ENCODE data around the gene GREB1.

GREB1 gene

DNA sequence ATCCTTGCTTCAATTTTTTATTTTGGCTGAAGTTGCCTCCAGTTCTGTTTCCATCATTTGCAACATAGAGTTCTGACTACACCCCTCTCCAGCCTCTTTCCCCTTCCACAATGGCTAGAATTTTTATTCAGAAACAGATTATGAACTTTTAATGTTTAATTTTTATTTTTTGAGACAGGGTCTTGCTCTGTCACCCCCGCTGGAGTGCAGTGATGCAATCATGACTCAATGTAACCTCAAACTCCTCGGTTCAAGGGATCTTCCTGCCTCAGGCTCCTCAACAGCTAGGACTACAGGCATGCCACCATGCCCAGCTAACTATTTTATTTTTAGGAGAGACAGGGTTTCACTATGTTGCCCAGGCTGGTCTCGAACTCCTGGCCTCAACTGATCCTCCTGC lies 133.3 kb downstream of the GREB1 start:
- DNase-seq (ENCODE audit: low spot score), result no peak

DNA sequence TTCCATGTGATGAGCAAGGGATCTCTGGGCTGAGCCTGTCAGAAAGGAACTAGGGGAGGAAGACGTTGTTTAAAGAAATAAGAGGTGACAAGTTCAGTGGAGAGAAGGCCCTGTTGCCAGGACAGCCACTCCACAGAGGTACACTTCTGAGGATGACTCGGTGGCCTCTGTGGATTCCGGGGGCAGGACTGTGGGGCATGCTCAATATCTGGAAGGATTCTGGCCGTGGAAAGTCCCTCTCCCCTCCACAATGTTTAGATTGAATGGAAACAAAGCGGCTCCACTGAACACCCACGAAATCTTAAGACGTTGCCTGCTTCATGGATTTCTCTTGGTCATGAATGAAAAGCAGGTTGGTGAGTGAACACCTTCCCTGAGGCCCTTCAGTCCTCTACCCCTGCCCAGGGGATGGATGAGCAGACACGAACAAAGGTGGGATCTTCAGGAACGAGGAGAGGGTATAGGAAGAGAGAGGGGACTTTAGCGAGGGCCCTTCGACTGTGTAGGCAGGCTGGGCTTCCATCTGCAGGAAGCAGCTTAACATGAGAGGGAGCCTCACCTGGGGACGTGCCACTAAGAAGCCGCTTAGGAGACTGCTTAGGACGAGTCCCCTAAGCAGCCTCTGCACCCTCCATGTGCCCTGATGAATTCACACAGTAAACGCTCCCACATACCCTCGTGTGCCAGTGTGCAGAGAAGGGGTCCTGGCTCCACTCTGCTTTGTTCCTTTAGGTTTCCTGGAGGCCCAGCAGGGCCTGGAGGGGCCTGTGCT lies 134.2 kb downstream of the GREB1 start:
- DNase-seq (ENCODE audit: low spot score), result no peak

DNA sequence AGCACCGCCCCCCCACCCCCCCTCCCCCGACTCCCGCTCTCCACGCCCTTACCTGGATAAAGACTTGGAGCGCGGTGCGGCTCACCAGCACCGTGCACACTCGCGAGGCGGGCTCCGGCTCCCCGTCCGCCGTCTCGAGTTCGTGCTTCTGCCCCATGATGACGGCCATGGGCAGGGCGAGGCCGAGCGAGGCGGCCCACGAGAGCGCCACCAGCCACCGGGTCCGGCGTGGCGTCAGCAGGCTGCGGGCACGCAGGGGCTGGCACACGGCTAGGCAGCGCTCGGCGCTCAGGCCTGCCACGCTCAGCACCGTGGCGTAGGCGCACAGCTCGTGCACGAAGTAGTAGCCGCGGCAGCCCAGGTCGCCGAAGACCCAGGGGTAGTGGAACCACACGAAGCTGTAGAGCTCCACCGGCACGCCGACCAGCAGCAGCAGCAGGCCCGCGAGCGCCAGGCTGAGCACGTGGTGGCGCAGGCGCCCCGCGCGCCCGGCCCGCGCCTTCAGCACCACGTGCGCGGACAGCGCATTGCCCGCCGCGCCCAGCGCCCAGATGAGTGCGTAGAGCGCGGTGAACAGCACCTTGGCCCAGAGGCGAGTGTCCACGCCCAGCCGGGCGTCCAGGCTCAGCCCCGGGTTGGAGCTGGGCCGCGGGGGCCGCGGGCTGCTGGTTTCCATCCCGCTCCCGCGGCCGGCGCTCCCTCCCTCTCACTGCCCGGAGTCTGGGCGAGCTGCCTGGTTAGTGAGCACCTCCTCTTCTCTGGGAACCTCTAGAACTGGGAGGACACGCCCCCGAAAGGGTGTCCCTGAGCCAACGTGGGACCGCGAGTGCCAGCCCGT lies 135.8 kb downstream of the GREB1 start, which contains the start of gene NTSR2:
Gene NTSR2, minus strand, starts transcription at position 742 of the 838 bp plus-strand sequence. Its CDS starts 66 bp downstream, at position 676.
- peak; percentile 46 for DNase-seq (ENCODE audit: low spot score)

DNA sequence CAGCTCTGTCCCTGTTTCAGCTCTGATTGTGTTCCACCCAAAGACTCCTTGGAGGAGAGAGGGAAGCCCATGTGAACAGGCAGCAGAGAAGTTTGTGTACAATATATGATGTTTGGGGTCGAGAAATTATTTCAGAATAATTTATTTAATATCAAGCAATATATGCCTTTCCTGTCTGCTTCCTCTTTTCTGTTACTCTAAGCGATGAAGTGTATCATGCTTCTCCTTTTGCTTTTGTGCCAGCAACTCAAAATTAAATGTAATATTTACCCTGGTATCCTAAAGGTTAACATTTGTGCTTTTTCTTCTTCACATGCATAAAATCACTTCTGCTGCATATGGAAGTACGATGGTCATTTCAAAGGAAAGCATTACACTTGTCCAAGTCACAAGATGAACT lies 138.6 kb downstream of the GREB1 start:
- no peak for DNase-seq (ENCODE audit: low spot score)

DNA sequence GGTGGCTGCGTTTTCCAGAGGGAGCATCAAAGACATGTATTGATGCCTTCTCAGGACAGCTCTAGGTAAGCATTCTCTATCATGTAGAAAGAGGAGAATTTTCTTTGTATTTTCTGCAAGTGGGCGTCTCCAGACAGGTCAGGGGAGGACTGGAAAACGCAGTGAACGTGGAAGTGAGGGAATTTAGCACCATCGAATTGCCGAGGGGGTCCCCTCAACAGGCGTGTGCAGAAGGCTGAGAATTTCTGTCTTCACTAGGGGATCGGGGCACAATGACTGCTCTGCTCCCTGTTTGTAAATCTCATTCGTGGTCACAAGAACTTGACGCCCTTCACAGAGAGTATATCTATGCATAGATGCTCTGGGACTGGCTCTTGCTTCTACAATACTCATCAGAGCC lies 141.1 kb downstream of the GREB1 start:
- DNase-seq (ENCODE audit: low spot score), result no peak

DNA sequence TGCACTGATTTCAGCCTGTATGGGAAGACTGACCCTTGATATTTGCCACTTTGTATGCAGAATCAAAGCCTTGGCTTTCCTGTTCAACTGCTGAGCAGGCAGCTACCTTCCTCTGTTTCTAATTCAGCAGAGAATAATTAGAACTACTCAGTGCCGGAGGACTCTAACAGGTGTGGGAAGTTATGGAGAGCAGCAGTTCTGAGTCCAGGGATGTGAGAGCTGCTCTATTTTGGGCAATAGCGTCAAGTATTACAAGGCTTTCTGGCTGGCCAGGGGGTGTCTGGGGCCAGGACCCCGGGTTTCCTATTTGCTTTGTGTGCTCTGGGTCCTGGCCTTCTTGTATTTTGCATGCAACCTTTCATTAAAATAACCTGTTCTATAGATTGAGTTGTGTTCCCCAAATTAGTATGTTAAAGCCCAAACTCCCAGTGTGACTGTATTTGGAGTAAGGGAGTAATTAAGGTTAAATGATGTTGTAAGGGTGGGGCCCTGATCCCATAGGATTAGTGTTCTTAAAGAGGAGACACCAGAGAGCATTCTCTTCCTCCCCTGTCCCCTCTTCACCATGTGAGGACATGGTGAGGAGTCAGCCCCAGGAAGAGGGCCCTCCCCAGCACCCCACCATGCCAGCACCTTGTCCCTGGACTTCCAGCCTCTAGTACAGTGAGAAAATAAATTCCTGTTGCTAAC lies 141.7 kb downstream of the GREB1 start:
- DNase-seq (ENCODE audit: low spot score), result no peak

DNA sequence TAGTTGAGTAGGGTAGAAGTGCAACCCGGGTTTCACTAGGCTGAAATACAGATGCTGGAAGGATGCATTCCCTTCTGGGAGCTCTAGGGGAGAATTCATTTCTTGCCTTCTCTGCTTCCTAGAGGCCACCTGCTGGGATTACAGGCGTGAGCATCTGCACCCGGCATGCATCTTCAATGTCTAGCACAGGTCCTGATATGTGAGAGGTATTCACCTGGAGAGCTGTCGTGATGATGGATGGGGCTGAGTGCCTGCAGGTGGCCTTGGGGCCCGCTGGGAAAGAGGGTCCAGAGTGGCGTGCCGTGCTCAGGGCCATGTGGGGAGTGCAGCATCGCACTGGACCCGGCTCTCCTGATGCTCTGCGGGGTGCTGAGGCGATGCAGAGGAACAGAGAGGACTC lies 142.8 kb downstream of the GREB1 start:
- DNase-seq (ENCODE audit: low spot score), result no peak

DNA sequence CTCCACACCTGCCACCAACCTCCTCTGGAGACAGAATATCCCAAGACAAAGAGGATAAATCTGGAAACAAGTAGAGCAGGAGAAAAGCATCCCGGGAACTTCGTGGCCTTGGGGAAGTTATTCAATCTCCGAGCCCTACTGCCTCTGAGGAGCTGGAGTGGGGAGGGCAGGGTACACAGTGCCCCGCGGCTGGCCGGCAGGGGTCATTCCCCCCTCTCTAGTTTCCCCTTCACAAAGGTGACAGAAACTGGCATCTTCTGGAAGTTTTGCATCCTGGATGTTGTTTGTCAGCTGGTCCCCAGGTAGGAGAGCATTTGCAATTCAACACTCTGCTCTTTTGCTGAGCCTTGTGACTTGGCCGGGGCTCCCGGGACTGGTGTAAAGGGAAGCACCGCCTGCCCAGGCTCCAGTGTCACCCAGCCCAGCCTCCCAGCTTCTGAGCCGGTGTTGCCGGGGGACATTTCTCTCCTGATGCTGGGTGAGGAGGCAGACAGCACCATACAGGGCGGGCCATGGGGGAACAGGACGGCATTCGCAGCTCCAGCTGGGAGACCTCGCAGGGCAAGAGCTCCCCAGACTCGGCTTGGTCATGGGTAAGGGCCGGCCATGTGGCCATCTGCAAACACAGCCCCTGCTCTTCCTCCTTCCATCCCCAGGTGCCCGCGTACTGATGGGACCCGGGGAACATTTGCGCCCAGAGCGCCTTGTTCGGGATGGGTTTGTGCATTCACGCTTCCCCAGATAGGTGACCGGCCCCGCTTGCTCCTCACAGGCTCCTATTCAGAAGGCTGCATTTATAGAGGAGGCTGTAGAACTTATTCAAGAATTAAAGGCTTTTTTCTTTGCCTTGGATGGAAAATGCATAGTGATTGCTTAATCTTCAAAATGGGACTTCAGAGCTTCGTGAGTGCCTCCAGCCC lies 143.6 kb downstream of the GREB1 start:
- no peak for DNase-seq (ENCODE audit: low spot score)

DNA sequence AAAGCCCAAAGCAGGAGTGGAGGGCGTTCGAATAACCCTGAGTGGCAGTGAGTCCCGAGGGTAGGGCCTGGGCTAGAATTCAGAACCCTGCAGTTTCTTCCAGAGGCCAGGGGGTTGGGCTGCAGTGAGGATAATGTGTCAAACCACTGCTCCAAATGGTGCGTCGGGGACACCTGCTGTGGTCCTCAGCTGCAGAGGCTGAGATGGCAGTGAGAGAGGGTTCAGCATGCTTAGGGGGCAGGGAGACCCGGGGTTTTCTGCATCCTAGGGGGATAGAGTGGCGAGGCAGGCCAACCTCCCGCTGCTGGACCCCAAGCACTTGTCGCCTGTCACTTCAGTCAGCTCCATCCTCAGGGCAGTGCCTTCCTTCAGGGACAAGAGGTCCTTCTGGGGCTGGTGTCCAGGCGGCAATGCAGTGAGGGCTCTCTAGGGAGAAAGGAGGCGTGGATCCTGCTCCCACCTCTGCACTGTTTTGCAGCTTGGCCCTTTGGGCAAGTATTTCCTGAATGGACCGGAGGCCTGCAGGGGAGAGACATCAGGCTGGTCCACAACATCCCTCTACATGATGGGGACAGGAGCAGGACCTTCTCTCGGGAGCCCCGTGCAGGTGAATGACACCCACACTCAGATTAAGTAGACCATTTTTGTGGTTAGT lies 144.6 kb downstream of the GREB1 start:
- DNase-seq (ENCODE audit: low spot score), result no peak

DNA sequence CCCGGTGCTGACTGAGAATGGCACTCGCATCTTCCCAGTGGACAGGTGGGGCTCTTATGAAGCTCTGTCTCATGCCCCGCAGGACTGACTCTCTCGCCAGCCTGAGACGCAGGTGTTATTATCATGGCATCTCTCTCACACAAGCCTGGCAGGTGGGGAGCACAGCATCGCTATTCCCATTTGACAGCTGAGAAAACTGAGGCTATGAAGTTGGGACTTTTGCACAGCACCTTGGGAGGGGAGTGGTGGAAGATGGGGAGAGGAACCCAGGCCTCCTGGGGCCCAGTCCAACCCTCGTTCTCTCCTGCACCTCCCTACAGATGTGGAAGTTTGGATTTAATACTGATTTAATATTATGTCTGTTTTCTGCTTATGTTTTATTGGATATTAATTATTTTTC lies 145.2 kb downstream of the GREB1 start:
- DNase-seq (ENCODE audit: low spot score), result no peak

DNA sequence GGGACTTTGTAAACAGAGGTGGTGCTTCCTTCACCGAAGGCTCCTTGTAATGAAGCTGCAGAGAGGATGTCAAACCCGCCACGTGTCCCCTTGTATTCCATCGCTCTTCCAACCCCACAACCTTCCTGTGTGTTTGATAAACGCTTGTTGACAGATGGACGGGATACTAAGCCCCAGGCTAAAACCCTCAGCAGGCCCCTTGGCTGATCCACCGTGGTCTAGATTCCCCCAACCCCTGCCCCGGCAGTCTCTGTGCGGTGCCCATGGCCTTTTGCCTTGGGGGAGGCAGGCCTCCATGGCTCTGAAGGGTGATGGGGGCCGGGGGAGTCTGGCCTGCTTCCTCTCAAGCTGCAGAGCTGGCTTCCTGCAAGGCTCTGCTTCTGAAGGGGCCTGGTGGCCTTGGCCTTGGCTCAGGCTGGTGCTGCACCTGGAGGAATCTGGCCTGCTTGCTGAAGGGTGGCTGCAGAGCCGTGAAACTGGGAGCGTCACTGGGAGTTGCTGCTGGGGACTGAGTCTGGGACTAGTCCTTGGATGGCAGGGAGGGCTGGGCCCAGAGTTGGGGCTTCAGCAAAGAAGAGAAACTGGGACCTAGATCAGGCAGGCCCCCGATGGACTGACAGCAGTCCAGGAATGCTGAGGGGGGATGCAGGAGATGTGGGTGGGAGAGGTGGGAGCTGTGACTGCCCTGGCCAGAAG lies 145.8 kb downstream of the GREB1 start:
- no peak for DNase-seq (ENCODE audit: low spot score)

DNA sequence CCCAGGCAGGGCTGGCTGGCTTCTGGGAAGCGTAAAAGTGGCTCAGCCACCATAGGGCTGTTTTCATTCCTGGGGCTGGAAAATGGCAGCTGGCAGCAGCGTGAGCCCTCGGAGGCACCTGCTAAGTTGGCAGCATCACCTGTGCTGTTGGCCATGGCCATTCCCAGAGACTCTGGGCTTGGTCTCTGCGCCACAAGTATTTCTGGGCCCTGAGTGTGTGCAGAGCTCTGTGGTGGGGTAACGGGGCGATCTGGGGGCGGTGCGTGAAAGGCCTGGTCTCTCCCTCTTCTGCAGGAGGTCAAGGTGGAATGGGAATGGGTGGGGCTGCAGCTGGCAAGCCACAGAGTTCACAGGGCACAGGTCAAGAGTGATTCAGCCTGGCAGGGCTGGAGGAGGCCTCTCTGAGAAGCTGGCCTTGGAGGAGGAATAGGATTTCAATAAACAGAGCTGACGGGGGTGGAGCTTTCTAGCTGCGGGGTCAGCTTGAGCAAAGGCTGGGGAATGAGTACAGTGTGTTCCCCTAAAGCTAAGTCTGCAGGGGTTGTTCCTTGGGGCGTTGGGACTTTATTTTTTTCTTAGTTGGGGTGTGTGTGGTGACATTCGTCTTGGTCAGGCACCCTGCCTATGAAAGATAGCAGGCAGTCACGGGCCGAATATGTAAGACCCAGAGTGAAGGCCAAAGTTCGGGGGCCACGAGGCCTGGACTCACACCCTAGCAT lies 146.5 kb downstream of the GREB1 start:
- no peak for DNase-seq (ENCODE audit: low spot score)

DNA sequence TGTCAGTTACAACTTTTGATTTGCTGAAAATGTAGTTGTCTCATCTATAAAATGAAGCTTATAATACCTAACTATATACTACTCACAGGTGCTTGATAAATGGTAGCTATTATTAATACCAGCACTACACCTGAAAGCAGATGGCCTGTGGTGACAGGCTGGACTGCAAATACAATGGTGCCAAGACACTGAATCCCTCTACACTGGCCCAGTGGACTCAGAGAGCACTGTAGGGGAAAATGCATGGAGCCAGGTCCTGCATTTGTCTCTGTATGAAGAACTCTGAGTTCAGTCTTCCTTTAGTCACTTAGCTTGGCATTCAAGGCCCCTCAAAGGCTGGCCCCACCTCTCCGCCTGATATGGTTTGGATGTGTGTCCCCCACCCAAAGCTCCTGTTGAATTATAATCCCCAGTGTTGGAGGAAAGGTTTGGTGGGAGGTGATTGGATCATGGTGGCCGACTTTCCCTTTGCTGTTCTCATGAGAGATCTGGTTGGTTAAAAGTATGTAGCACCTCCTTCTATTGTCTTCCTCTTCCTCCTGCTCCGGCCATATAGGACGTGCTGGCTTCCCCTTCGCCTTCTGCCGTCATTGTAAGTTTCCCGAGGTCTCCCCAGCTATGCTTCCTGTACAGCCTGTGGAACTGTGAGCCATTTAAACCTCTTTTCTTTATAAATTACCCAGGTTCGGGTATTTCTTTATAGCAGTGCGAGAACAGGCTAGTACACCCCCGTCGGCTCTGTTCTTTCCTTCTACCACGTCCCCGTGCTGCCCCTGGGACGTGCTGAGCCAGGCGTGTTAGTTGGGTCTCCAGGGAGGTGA lies 147.3 kb downstream of the GREB1 start:
- no peak for DNase-seq (ENCODE audit: low spot score)

DNA sequence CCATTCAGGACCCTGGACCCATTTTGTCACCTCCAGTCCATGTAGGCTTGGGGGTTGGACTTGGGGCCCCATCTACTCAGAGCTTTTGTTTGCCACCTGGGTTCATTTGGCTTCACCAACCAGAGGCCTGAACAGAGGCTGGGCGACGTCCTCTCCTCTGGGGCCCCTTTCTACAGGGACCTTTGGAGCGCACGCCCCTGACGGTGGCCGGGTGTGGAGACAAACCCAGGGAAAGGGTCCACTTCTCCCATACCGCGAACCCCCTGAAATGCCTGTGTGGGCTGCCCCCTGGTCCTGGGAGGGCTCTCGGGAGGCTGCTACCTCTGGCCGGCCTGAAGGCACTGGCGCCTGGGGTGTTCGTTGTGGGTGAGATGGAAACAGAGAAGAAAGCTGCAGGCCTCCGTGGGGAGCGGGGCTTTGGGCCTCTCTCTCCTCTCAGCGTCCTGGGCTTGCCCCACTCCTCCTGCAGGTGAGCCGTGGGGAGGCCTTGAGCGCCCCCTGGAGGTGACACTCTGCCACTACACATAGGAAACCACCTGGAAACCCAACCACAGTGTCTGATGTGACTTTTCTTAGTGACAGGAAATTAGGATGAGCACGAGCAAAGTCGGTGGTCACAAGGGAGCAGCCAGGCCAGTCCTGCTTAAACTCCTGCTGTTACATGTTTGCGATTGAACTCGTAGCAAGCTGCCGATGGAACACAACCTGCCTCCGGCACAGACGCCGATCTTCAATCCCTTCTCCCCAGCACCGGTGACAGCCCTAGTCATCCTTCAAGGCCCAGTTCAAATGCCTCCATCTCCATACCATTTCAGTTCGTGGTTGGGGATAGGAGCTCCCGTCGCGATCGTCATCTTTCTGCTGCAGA lies 148.1 kb downstream of the GREB1 start:
- peak; percentile 63 for DNase-seq (ENCODE audit: low spot score)

DNA sequence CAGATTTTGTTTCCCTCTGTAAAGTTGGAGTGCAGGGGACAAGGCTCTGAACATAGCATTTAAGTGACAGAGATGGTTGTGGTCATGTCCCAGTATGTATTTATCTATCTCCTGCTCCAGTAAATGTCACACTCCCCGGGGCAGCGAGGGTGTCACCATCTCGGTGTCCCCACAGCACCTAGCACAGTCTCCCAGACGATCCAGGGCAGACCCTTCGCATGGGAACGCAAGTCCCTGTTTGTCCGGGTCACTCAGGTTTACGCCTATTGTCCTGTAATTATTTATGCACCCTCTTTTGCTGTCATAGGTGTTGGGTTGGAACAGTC lies 148.7 kb downstream of the GREB1 start:
- no peak for DNase-seq (ENCODE audit: low spot score)

DNA sequence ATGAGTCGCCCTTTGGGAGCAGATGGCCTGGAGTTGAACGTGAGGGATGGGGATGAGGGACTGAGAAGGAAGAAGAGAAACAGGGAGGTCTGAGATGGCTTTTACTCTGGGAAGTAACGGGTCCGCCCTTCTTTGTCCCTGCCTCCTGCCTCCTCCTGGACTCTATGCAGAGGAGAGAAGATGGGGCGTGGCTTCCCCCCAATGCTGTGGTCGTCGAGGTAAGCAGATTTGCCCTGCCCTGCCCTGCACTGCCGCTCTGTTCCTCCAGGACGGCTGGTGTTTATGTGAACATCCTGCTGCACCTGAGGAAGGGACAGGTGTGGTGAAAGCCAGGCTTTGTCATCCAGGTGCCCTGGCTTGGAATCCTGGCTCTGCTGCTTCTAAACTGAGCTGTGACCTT lies 149.6 kb downstream of the GREB1 start:
- no peak for DNase-seq (ENCODE audit: low spot score)

DNA sequence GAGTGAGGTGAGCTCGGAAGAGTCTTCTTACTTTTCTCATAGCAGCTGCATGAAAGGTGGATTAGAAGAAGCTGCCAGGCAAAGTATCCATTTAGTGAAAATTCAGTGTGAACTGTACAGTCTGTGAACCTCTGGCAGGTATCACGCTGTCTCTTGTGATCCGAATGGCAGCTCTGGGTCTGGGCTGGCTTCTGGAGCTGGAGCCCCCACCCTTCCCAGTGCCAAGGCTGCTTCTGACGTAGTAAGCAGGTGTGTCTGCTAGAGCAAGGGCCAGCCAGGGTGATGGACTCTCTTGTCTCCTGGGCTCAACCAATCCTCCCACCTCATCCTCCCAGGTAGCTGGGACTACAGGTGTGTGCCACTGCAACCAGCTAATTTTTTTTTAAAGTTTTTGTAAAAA lies 150.1 kb downstream of the GREB1 start:
- DNase-seq (ENCODE audit: low spot score), result no peak

DNA sequence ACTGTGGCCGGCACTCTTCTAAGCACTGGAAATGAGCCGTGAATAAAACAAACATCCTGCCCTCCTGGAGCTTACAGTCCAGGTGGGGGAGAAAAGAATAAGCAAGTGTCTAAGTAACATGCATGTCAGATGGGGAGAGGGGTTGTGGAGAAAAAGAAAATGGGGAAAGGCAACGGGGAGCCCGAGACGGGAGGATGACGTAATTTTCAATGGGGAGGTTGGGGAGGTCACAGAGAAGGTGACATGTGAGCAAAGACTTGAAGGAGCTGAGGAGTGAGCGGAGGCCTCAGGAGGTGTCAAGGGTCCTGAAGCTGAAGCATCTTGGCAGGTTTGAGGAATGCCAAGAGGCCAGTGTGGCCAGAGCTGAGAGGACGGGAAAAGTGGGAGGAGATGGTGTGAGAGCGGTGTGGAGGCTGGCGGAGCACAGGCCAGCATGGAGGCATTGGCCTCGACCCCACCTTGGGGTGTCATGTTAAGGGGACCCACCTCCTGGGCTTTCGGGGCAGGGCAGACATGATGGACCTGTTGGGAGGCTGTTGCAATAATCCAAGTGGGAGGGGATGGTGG lies 151.1 kb downstream of the GREB1 start:
- DNase-seq (ENCODE audit: low spot score), result no peak
